Astrocyte of the spinal cord (primary cell): ENCODE measurements around the gene SLC19A1.

Source experiments
- DNase-seq: peaks from one replicate; pipeline ENCODE4 v3.0.0; 2011; ENCODE audit warnings: low read depth, low spot score
- H3K4me3 ChIP-seq: 2 replicates; pipeline ENCODE4 v1.5.1; 2011; ENCODE audit warnings: low read depth, mild to moderate bottlenecking, low read length, moderate library complexity
- in situ Hi-C: cut with HindIII; loops from 2 replicates; pipeline ENCODE4 v1.10.0; 2017; ENCODE audit warnings: low sequenced_read_pairs
- TF ChIP-seq, protein P1 (sequence below): IDR thresholded peaks from 2 replicates; pipeline ENCODE4 v1.5.1; 2012; ENCODE audit warnings: low read depth, mild to moderate bottlenecking, low read length, inconsistent platforms

Gene SLC19A1

DNA sequence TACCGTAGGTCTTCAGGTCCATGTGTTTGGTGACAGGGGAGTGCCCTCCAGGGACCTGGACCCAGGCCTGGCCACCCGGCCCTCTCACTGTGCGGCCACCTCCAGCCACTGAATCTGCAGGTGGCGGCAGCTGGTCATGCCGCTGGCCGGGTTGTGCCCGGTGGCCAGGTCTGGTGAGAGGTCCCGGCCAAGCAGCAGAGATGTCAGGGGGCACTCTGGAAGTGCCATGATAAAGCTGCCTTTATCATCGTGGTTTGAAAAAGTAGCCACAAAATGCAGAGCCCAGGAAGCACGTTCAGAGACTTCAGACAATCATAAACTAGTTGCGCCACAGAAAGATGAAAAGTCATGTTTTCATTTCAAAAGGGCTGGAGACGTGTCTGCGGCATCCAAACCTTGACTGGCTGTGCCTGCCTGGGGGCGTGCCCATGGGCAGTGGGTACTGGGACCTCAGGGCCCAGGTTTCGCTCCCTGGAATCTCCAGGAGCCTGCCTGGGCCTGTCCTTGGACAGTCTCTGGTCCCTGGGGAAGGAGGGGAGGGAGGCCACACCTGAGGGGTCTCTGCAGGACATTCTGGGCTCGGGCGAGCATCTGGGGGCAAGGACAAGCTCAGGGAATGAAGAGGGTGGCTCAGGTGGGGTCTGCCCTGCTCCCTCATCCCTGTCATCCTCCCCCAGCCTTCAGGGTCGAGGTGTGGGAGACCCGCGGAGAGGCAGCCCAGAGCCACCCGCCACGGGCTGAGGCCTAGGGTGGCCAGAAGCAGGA is 92.4 kb downstream of the SLC19A1 start:
- in situ Hi-C loops: no loop called here
- no peak for DNase-seq
- TF ChIP-seq, protein P1, sequence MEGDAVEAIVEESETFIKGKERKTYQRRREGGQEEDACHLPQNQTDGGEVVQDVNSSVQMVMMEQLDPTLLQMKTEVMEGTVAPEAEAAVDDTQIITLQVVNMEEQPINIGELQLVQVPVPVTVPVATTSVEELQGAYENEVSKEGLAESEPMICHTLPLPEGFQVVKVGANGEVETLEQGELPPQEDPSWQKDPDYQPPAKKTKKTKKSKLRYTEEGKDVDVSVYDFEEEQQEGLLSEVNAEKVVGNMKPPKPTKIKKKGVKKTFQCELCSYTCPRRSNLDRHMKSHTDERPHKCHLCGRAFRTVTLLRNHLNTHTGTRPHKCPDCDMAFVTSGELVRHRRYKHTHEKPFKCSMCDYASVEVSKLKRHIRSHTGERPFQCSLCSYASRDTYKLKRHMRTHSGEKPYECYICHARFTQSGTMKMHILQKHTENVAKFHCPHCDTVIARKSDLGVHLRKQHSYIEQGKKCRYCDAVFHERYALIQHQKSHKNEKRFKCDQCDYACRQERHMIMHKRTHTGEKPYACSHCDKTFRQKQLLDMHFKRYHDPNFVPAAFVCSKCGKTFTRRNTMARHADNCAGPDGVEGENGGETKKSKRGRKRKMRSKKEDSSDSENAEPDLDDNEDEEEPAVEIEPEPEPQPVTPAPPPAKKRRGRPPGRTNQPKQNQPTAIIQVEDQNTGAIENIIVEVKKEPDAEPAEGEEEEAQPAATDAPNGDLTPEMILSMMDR: no peak
- H3K4me3 ChIP-seq: no peak overlapping the region

DNA sequence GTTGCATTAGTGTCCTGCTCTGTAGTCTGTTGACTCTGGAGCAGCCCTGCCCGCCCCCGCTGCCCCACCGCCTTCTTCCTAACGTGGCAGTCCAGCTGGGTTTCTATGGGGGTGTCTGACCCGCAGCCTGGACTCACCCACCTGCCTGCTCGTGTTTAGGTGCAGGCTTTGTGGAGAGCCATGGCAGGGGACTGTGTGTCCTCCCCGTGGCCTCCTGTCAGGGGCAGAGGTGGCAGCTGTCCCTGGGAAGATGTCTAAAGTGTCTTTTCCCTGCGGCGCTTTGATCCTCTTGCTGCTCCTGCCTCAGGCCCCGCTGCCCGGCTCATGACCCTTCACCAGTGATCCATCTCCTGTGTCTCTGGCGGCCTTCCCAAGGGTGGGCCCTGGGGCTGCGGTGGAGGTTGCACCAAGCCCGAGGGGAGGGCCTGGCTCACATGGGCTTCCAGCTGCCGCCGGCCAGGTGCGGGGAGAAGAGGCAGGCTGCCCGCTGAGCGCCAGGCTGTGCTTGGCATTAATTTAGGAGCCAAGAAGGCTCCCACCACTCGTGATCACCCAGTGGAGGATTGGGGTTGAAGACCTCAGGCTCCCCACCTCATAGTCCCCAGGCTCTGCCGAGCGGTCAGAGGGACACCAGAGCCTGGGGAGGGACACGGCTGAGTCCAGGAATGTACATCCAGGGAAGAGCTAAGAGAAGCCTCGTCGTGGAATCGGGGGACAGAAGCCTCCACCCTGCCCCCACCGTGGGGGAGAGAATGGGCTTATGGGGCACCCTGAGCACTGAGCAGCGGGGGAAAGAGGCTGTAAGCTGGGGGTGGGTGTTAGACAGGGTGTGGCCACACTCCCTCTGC is 93.2 kb downstream of the SLC19A1 start:
- in situ Hi-C loops: no loop called here
- TF ChIP-seq, protein P1: no peak
- DNase-seq: no peak
- no peak overlapping the region for H3K4me3 ChIP-seq

DNA sequence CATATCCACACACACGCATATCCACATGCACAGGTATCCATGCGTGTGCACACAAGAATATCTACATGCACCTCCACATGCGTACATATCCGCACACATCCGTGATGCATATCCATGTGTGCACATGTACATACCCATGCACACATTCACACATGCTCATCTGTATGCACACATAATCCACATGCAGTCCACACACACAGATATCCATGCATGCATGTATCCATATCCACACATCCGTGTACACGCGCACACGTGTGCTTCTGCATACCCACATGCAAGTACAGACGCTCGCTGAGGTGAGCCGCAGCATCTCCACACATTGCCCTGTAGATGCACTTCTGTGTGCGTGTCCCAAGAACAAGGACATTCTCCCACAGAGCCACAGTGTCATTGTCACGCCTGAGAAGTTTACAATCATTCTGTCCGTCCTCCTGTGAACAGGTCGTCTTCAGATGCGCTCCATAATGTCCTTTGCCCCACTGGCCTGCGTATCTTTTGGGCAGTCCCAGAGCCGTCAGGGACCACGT is 93.9 kb downstream of the SLC19A1 start:
- no peak for DNase-seq
- H3K4me3 ChIP-seq: no peak overlapping the region
- in situ Hi-C loops: no loop called here
- TF ChIP-seq, protein P1: no peak
